ENCODE measurements around the gene PFKM. TPM values are rescaled to one million over a fixed set of nuclear protein-coding genes. Genes with fewer than 3 reads are reported as not detected.

PFKM gene
- 59.9 and 64.0 TPM in 2 replicates for total RNA-seq

GRCh38 chr12:48119078-48119833 is at the start of gene PFKM:
Gene PFKM, plus strand, starts transcription at chr12:48119364. Its CDS starts 3,411 bp downstream, at chr12:48122775.

GRCh38 chr12:48105867-48106680 is 13.1 kb upstream of the PFKM start, which contains the start of gene SENP1:
Gene SENP1, minus strand, starts transcription at chr12:48106079. Its CDS starts 4,607 bp downstream, at chr12:48101472.

GRCh38 chr12:48157018-48157888 is 38.1 kb downstream of the PFKM start, which contains the start of gene ASB8:
Gene ASB8, minus strand, starts transcription at chr12:48157515. Its CDS starts 4,019 bp downstream, at chr12:48153496.

GRCh38 chr12:48183091-48183875 is 64.1 kb downstream of the PFKM start, which contains the start of gene CCDC184:
Gene CCDC184, plus strand, starts transcription at chr12:48183644. Its CDS starts 479 bp downstream, at chr12:48184123.

Other genes with a start within 250 kb of the PFKM start
- gene VDR, start 214.4 kb upstream of the PFKM start, total RNA-seq, result 1.2 and 1.9 TPM in 2 replicates
- gene TMEM106C, start 155.8 kb upstream of the PFKM start, total RNA-seq, result 84.7 and 135 TPM in 2 replicates
- gene COL2A1, start 114.9 kb upstream of the PFKM start, total RNA-seq, result not detected in 2 replicates
- 9.2 and 16.3 TPM in 2 replicates for gene SENP1, start 13.3 kb upstream of the PFKM start, total RNA-seq
- gene ASB8, start 38.2 kb downstream of the PFKM start, total RNA-seq, result 16.1 and 38.9 TPM in 2 replicates
- gene CCDC184, start 64.3 kb downstream of the PFKM start, total RNA-seq, result 0.58 and 1.1 TPM in 2 replicates
- not detected in 2 replicates for gene OR10AD1, start 83.9 kb downstream of the PFKM start, total RNA-seq
- gene ZNF641, start 231.6 kb downstream of the PFKM start, total RNA-seq, result 6.6 and 13.8 TPM in 2 replicates